Peyer's patch (tissue), 4 donors: Measurements from ENCODE around the gene C2.

Experiments used
- POLR2A ChIP-seq, 2 donors: fragments of 450-650 bp; IDR thresholded peaks; one replicate each; pipeline ENCODE4 v1.5.1; 2017; ENCODE audit warnings: antibody characterized with exemption in 2 of 2, mild to moderate bottlenecking in 2 of 2, moderate library complexity in 2 of 2
- TF ChIP-seq, protein P1 (sequence below), 6 experiments: fragments of 450-650 bp in 4 of 6; fragments of 200-600 bp in 2 of 6; sonication (generic) in 1 of 6; IDR thresholded peaks; one replicate each; pipeline ENCODE4 v1.5.1; 2017 to 2019; ENCODE audit warnings: antibody characterized with exemption in 6 of 6, mild to moderate bottlenecking in 3 of 6, moderate library complexity in 1 of 6

DNA sequence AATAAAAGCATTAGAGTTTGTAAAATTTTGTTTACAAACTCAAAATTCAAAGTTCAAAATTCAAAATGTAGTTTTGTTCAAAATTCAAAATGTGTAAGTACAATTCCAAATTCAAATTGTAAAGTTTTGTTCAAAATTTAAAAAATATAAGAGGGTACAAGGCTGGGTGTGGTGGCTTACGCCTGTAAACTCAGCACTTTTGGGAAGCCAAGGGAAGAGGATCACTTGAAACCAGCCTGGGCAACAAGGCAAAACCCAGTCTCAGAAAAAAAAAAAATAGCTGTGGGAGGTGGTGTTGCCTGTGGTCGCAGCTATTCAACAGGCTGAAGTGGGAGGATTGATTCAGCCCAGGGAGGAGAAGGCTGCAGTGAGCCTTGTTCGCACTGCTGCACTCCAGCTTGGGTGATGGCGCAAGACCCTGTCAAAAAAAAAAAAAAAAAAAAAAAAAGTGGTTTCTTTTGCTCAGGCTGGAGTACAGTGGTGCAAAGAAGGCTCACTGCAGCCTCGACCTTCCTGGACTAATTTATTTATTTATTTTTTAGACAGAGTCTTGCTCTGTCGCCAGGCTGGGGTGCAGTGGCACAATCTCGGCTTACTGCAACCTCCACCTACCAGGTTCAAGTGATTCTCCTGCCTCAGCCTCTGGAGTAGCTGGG lies 20.2 kb upstream of the C2 start:
- TF ChIP-seq, protein P1, sequence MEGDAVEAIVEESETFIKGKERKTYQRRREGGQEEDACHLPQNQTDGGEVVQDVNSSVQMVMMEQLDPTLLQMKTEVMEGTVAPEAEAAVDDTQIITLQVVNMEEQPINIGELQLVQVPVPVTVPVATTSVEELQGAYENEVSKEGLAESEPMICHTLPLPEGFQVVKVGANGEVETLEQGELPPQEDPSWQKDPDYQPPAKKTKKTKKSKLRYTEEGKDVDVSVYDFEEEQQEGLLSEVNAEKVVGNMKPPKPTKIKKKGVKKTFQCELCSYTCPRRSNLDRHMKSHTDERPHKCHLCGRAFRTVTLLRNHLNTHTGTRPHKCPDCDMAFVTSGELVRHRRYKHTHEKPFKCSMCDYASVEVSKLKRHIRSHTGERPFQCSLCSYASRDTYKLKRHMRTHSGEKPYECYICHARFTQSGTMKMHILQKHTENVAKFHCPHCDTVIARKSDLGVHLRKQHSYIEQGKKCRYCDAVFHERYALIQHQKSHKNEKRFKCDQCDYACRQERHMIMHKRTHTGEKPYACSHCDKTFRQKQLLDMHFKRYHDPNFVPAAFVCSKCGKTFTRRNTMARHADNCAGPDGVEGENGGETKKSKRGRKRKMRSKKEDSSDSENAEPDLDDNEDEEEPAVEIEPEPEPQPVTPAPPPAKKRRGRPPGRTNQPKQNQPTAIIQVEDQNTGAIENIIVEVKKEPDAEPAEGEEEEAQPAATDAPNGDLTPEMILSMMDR (IDR thresholded peaks at IDR 0.05), result no peak
- no peak for TF ChIP-seq POLR2A (IDR thresholded peaks at IDR 0.05)
